K562 (cell line): ENCODE measurements around the gene PLEKHG1. TPM values are rescaled to one million over a fixed set of nuclear protein-coding genes. Genes with fewer than 3 reads are reported as not detected.

Experiments
- ARHGAP35 ChIP-seq: fragments of 450-650 bp; IDR thresholded peaks from 2 replicates; pipeline ENCODE4 v1.6.1; 2018; ENCODE audit not compliant: partially characterized antibody
- ETV5 ChIP-seq: sonication (generic); formaldehyde crosslinking; IDR thresholded peaks from 2 replicates; pipeline ENCODE4 v1.4.0; 2020; ENCODE audit warnings: low read depth, mild to moderate bottlenecking, missing genetic modification reagents
- FOXA1 ChIP-seq: fragments of 450-650 bp; IDR thresholded peaks from 2 replicates; pipeline ENCODE4 v1.6.1; 2016; ENCODE audit warnings: mild to moderate bottlenecking, borderline replicate concordance
- HDAC6 ChIP-seq: IDR thresholded peaks from 2 replicates; pipeline ENCODE4 v1.6.1; 2012; ENCODE audit warnings: low read depth, mild to moderate bottlenecking, control low read depth, inconsistent platforms, low read length, moderate library complexity
- HSF4 ChIP-seq: fragments of 250-450 bp; sonication (Bioruptor Pico); IDR thresholded peaks from 2 replicates; pipeline ENCODE4 v2.1.2; 2022; ENCODE audit warnings: mild to moderate bottlenecking, moderate library complexity, borderline replicate concordance
- L3MBTL2 ChIP-seq: fragments of 450-650 bp; IDR thresholded peaks from 2 replicates; pipeline ENCODE4 v1.6.1; 2016; ENCODE audit warnings: mild to moderate bottlenecking, moderate library complexity
- MAZ ChIP-seq, 2 experiments: fragments of 450-650 bp in 1 of 2; sonication (generic) in 1 of 2; formaldehyde crosslinking; IDR thresholded peaks in 1 of 2; conservative IDR thresholded peaks in 1 of 2; 2 replicates each; pipeline versions ENCODE4 v1.4.0 to v1.5.0; 2020; ENCODE audit warnings: mild to moderate bottlenecking in 1 of 2, missing genetic modification reagents in 1 of 2
- MIER1 ChIP-seq: fragments of 450-650 bp; IDR thresholded peaks from 2 replicates; pipeline ENCODE4 v1.6.1; 2016; ENCODE audit warnings: antibody characterized with exemption, mild to moderate bottlenecking, low read depth
- MTA2 ChIP-seq: fragments of 450-650 bp; IDR thresholded peaks from 2 replicates; pipeline ENCODE4 v1.6.1; 2016; ENCODE audit warnings: low read depth
- POLR2AphosphoS5 ChIP-seq: IDR thresholded peaks from 2 replicates; pipeline ENCODE4 v1.6.1; 2011; ENCODE audit warnings: mild to moderate bottlenecking, low read depth, low read length, moderate library complexity; ENCODE audit not compliant: control insufficient read depth, insufficient read depth
- PRMT5 ChIP-seq: sonication (generic); formaldehyde crosslinking; IDR thresholded peaks from 2 replicates; pipeline ENCODE4 v1.5.0; 2020; ENCODE audit warnings: missing genetic modification reagents
- SNIP1 ChIP-seq: fragments of 450-650 bp; IDR thresholded peaks from 2 replicates; pipeline ENCODE4 v1.7.1; 2017; ENCODE audit warnings: low read depth, mild to moderate bottlenecking
- TEAD4 ChIP-seq, 2 experiments: sonication (generic) in 1 of 2; formaldehyde crosslinking in 1 of 2; IDR thresholded peaks; 2 replicates each; pipeline versions ENCODE4 v1.6.1 to v1.8.0; 2012 to 2022; ENCODE audit warnings: borderline replicate concordance in 1 of 2, inconsistent platforms in 1 of 2, low read length in 1 of 2, mild to moderate bottlenecking in 1 of 2, missing genetic modification reagents in 1 of 2
- USF2 ChIP-seq: sonication (generic); formaldehyde crosslinking; IDR thresholded peaks from 2 replicates; pipeline ENCODE4 v1.5.0; 2020; ENCODE audit warnings: missing genetic modification reagents
- WHSC1 ChIP-seq: IDR thresholded peaks from one replicate; pipeline ENCODE4 v1.6.1; 2012; ENCODE audit warnings: low read length, control low read depth, inconsistent platforms
- ZNF24 ChIP-seq: fragments of 450-650 bp; IDR thresholded peaks from 2 replicates; pipeline ENCODE4 v1.6.1; 2016
- ZNF507 ChIP-seq: conservative IDR thresholded peaks from 2 replicates; pipeline ENCODE4 v1.6.1; 2017; ENCODE audit warnings: missing genetic modification characterization, missing compliant biosample characterization
- ZNF717 ChIP-seq: fragments of 250-450 bp; sonication (Bioruptor Pico); IDR thresholded peaks from 2 replicates; pipeline ENCODE4 v1.5.0; 2021
- ZNF76 ChIP-seq: fragments of 250-450 bp; sonication (Bioruptor Pico); IDR thresholded peaks from 2 replicates; pipeline ENCODE4 v1.4.0; 2020; ENCODE audit warnings: mild to moderate bottlenecking, moderate library complexity, borderline replicate concordance
- polyA plus RNA-seq, 8 experiments: library from polyadenylated mRNA; depleted of rRNA in 4 of 8; stranded (reverse) in 5 of 8; unstranded in 3 of 8; fragments of >200 nt; fragmentation: Nextera tagmentation in 2 of 8; fragmentation: Illumina TruSeq in 1 of 8; extraction: Ambion mirVana in 2 of 8; extraction: Trizol in 1 of 8; gene quantifications; 2 replicates each; pipeline versions ENCODE4 v1.2.1 to v1.2.3, GENCODE V29; 2011 to 2014; ENCODE audit warnings: inconsistent platforms in 1 of 8, missing spikeins in 1 of 8
- total RNA-seq, 7 experiments: library from RNA; depleted of rRNA in 6 of 7; stranded (reverse); fragments of >200 nt in 6 of 7; fragmentation: Illumina TruSeq in 2 of 7; extraction: Trizol in 2 of 7; gene quantifications; 2 replicates each; pipeline versions ENCODE4 v1.2.1 to v1.2.3, GENCODE V29; 2011 to 2021; ENCODE audit warnings: low replicate concordance in 1 of 7
- TF ChIP-seq, protein P1 (sequence below): fragments of 250-450 bp; sonication (Bioruptor Pico); IDR thresholded peaks from 2 replicates; pipeline ENCODE4 v1.4.0; 2020; ENCODE audit warnings: mild to moderate bottlenecking, moderate library complexity
- TF ChIP-seq, protein P2 (sequence below): fragments of 200-400 bp; formaldehyde crosslinking; IDR thresholded peaks from 2 replicates; pipeline ENCODE4 v1.6.1; 2017; ENCODE audit warnings: mild to moderate bottlenecking, low read depth, low read length, moderate library complexity

PLEKHG1 gene
- total and polyA plus RNA-seq, 9 of the 15 experiments (the other 6 are each of a cell fraction or from before 2014, with no cell fraction given) = 0.03 to 0.16 (median 0.03) TPM; not detected in 6

- TF ChIP-seq SNIP1 (no peak), MTA2 (peak; percentile 90), FOXA1 (no peak), USF2 (no peak), ZNF507 (no peak), TEAD4 (IDR thresholded peaks at IDR 0.05; ENCODE audit: low read length) (peak; percentile 99), TEAD4 (CRISPR knock-in tag; IDR thresholded peaks at IDR 0.05; ENCODE audit: borderline replicate concordance) (no peak), WHSC1 (no peak), MAZ (CRISPR knock-in tag; conservative IDR thresholded peaks at IDR 0.05 in 1 of 2, IDR thresholded peaks at IDR 0.05 in 1 of 2) (no peak), HSF4 (CRISPR knock-in tag) (no peak), ETV5 (CRISPR knock-in tag) (peak; percentile 78), POLR2AphosphoS5 (peak; percentile 93), ZNF717 (no peak), ARHGAP35 (no peak), PRMT5 (CRISPR knock-in tag) (no peak), ZNF24 (no peak), HDAC6 (no peak), MIER1 (no peak), L3MBTL2 (no peak; the same call in 1 of the 2 replicates), ZNF76 (CRISPR knock-in tag) (no peak)
- TF ChIP-seq, protein P1, sequence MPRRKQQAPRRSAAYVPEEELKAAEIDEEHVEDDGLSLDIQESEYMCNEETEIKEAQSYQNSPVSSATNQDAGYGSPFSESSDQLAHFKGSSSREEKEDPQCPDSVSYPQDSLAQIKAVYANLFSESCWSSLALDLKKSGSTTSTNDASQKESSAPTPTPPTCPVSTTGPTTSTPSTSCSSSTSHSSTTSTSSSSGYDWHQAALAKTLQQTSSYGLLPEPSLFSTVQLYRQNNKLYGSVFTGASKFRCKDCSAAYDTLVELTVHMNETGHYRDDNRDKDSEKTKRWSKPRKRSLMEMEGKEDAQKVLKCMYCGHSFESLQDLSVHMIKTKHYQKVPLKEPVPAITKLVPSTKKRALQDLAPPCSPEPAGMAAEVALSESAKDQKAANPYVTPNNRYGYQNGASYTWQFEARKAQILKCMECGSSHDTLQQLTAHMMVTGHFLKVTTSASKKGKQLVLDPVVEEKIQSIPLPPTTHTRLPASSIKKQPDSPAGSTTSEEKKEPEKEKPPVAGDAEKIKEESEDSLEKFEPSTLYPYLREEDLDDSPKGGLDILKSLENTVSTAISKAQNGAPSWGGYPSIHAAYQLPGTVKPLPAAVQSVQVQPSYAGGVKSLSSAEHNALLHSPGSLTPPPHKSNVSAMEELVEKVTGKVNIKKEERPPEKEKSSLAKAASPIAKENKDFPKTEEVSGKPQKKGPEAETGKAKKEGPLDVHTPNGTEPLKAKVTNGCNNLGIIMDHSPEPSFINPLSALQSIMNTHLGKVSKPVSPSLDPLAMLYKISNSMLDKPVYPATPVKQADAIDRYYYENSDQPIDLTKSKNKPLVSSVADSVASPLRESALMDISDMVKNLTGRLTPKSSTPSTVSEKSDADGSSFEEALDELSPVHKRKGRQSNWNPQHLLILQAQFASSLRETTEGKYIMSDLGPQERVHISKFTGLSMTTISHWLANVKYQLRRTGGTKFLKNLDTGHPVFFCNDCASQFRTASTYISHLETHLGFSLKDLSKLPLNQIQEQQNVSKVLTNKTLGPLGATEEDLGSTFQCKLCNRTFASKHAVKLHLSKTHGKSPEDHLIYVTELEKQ (CRISPR knock-in tag) = no peak
- TF ChIP-seq, protein P2, sequence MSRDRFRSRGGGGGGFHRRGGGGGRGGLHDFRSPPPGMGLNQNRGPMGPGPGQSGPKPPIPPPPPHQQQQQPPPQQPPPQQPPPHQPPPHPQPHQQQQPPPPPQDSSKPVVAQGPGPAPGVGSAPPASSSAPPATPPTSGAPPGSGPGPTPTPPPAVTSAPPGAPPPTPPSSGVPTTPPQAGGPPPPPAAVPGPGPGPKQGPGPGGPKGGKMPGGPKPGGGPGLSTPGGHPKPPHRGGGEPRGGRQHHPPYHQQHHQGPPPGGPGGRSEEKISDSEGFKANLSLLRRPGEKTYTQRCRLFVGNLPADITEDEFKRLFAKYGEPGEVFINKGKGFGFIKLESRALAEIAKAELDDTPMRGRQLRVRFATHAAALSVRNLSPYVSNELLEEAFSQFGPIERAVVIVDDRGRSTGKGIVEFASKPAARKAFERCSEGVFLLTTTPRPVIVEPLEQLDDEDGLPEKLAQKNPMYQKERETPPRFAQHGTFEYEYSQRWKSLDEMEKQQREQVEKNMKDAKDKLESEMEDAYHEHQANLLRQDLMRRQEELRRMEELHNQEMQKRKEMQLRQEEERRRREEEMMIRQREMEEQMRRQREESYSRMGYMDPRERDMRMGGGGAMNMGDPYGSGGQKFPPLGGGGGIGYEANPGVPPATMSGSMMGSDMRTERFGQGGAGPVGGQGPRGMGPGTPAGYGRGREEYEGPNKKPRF = no peak
Observed at GRCh38 chr6:150560004-150560883, 39.4 kb upstream of the PLEKHG1 start (continued).
